Esophagus muscularis mucosa (tissue), 4 donors: Measurements from ENCODE around the gene GNA12.

Source experiments
- EP300 ChIP-seq: sonication (generic); formaldehyde crosslinking; IDR thresholded peaks from one replicate; pipeline ENCODE4 v1.6.1; 2017; ENCODE audit warnings: antibody characterized with exemption
- POLR2A ChIP-seq: fragments of 450-650 bp; IDR thresholded peaks from one replicate; pipeline ENCODE4 v1.6.1; 2017; ENCODE audit warnings: antibody characterized with exemption, moderate library complexity, mild to moderate bottlenecking, low read depth
- TF ChIP-seq, protein P1 (sequence below), 3 experiments: fragments of 200-600 bp in 2 of 3; fragments of 450-650 bp in 1 of 3; sonication (generic) in 2 of 3; IDR thresholded peaks; one replicate each; pipeline ENCODE4 v1.5.1; 2017 to 2019; ENCODE audit warnings: antibody characterized with exemption in 3 of 3, mild to moderate bottlenecking in 2 of 3, moderate library complexity in 1 of 3

DNA sequence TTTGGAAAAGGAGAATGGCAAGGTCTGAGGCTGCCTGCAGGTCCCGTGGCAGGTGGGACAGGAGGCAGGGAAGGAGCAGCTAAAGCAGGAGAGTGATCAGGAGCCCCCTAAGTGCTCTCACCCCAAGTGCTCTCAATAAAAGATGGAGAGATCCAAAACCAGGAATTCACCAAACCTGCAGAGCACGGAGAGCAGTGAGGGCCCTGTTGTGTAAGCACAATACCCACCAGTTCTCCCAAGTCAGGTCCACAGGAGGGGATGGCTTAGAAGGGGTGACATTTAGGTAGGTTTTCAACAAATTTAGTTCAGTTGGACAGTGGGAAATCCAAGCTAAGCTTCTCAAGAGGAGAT lies 40.8 kb downstream of the GNA12 start:
- TF ChIP-seq, protein P1, sequence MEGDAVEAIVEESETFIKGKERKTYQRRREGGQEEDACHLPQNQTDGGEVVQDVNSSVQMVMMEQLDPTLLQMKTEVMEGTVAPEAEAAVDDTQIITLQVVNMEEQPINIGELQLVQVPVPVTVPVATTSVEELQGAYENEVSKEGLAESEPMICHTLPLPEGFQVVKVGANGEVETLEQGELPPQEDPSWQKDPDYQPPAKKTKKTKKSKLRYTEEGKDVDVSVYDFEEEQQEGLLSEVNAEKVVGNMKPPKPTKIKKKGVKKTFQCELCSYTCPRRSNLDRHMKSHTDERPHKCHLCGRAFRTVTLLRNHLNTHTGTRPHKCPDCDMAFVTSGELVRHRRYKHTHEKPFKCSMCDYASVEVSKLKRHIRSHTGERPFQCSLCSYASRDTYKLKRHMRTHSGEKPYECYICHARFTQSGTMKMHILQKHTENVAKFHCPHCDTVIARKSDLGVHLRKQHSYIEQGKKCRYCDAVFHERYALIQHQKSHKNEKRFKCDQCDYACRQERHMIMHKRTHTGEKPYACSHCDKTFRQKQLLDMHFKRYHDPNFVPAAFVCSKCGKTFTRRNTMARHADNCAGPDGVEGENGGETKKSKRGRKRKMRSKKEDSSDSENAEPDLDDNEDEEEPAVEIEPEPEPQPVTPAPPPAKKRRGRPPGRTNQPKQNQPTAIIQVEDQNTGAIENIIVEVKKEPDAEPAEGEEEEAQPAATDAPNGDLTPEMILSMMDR (IDR thresholded peaks at IDR 0.05), result no peak
- TF ChIP-seq POLR2A (no peak), EP300 (no peak)
